Naive thymus-derived CD8-positive, alpha-beta T cell (primary cell): Measurements from ENCODE around the gene NDUFB2. TPM values are rescaled to one million over a fixed set of nuclear protein-coding genes. Genes with fewer than 3 reads are reported as not detected.
"Not testable (repeated sequence)": the region's sequence is repeated elsewhere in the genome, so short reads cannot be mapped to it uniquely, and the experiment has no call there.

Experiments used
- ATAC-seq, 2 donors: fragments of 150-1000 bp; cut with Tn5 transposase in 1 of 2; sonication (Bioruptor Pico), chemical (Tn5 transposase) in 1 of 2; 1 replicate in 1 of 2; 2 replicates in 1 of 2; pipeline ENCODE4 v1.10.0; 2021; ENCODE audit warnings: mild to moderate bottlenecking in 2 of 2, moderate library complexity in 2 of 2
- POLR2A ChIA-PET: fragments of 350-600 bp; sonication (Branson Sonifier 250); formaldehyde crosslinking; loops from one replicate; lab custom pipeline; 2021; ENCODE audit warnings: antibody characterized with exemption; lab: Charles Lee
- DNase-seq, 10 donors: peaks; one replicate each; pipeline versions ENCODE4 v3.0.0 to v3.0.0-alpha.2; 2020 to 2022
- H3K27ac Mint-ChIP-seq, 10 donors: one replicate each; pipeline ENCODE4 v1.8.0; 2020 to 2022; ENCODE audit warnings: mild to moderate bottlenecking in 10 of 10, mixed read lengths in 10 of 10, moderate library complexity in 4 of 10, inconsistent platforms in 1 of 10
- H3K27me3 Mint-ChIP-seq, 5 donors: one replicate each; pipeline ENCODE4 v1.8.0; 2021 to 2022; ENCODE audit warnings: mixed read lengths in 5 of 5
- H3K36me3 Mint-ChIP-seq, 3 donors: one replicate each; pipeline ENCODE4 v1.8.0; 2020 to 2022; ENCODE audit warnings: mixed read lengths in 3 of 3, mild to moderate bottlenecking in 2 of 3, inconsistent platforms in 1 of 3
- H3K4me1 Mint-ChIP-seq, 4 donors: one replicate each; pipeline ENCODE4 v1.8.0; 2021 to 2022; ENCODE audit warnings: mixed read lengths in 4 of 4
- H3K4me3 Mint-ChIP-seq, 10 donors: one replicate each; pipeline ENCODE4 v1.8.0; 2020 to 2022; ENCODE audit warnings: mild to moderate bottlenecking in 10 of 10, mixed read lengths in 10 of 10, moderate library complexity in 6 of 10, inconsistent platforms in 1 of 10
- H3K9me3 Mint-ChIP-seq, 9 donors: one replicate each; pipeline ENCODE4 v1.8.0; 2020 to 2022; ENCODE audit warnings: mixed read lengths in 9 of 9, mild to moderate bottlenecking in 3 of 9, inconsistent platforms in 1 of 9, moderate library complexity in 1 of 9
- polyA plus RNA-seq, 3 donors: library from polyadenylated mRNA; unstranded; fragments of 300-500 nt; fragmentation: Illumina TruSeq; gene quantifications; one replicate each; pipeline ENCODE4 v1.2.3, GENCODE V29; 2021
- total RNA-seq, 8 experiments: library from RNA in 2 of 8; stranded (reverse) in 2 of 8; gene quantifications; one replicate each; pipeline ENCODE4 v1.2.3 and lab custom pipeline; 2021 to 2026

Gene NDUFB2
- total and polyA plus RNA-seq, 5 experiments from 2014 or later = 98.5 to 524 (median 434) TPM

DNA sequence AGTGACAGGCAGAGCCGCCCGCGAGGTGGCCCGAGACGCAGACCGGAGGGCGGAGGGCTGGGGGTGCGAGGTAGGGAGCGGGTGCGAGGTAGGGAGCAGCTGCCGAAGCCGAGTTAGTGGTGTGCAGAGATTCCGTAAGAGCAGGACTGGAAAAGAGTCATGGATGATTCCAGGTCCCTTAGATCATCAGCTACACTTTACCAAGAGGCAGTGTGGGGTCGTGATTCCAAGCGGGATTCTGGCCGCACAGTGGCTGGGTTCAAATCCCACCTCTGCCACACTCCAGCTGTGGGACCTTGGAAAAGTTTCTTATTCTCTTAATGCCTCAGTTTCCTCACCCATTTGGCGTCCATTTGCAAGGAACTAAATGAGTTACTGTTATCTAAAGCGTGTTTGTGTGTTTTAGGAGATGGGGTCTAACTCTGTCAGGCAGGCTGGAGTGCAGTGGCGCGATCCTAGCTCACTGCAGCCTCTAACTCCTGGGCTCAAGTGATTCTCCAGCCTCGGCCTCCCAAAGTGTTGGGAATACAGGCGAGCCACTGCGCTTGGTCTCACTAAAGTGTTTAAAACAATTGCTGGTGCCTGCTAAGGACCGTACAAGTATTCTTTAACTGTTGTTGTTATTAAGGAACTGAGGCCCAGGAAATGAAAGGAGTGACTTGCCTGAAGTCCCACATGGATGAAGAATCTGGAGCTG is 1.1 kb downstream of the NDUFB2 start:
- H3K9me3 Mint-ChIP-seq = no peaks in the 10 kb centered on the region
- peaks cover 0 to 7% (median under 1%) of the 10 kb centered on the region in 3 donors for H3K36me3 Mint-ChIP-seq

DNA sequence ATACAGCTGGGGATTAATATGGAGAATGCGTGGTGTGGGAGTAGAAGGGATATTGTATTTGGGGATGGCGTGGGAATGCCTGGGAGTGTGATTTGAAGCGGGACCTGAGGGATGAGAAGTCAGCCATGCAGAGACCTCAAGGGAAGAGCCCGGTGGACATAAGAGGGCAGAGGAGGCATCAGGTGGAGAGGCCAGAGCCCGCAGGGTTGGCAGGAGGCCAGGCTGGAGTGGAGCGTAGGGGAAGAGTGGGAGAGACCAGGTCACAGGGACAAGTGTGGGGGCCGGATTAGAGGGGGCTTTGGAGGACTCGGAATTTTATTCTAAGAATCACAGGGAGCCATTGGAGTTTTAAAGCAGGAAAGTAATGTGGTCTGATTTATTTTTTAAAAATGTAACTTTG is 2.0 kb downstream of the NDUFB2 start:
- POLR2A ChIA-PET = no interaction called here
- peaks cover 0 to 14% (median 4%) of the 10 kb centered on the region in 3 donors for H3K36me3 Mint-ChIP-seq
- peak overlapping the region in 9 of 10 donors; percentile 27 to 99 (median 95) for H3K27ac Mint-ChIP-seq
- no peaks in the 10 kb centered on the region for H3K9me3 Mint-ChIP-seq
- H3K27me3 Mint-ChIP-seq = no peaks in the 10 kb centered on the region
- ATAC-seq (no peak), DNase-seq (no peak)
- H3K4me3 Mint-ChIP-seq = peak overlapping the region; percentile 92 to 100 (median 99)
- H3K4me1 Mint-ChIP-seq = peaks cover 17 to 51% (median 45%) of the 10 kb centered on the region in 4 donors

More for the DNA sequence above, 1.1 kb downstream of the NDUFB2 start:
- ATAC-seq = no peak
- peaks cover 17 to 49% (median 45%) of the 10 kb centered on the region in 4 donors for H3K4me1 Mint-ChIP-seq
- peak overlapping the region; percentile 92 to 100 (median 99) for H3K4me3 Mint-ChIP-seq
- H3K27ac Mint-ChIP-seq = peak overlapping the region; percentile 95 to 99 (median 98)
- no peaks in the 10 kb centered on the region for H3K27me3 Mint-ChIP-seq
- no peak for DNase-seq
- POLR2A ChIA-PET = interaction anchor here (1.0 to 1.7 kb wide), 4 partner anchors 25 to 221 kb away, joined by 3 to 7 read pairs (median 6); partner anchors contain the start of genes ADCK2 and MKRN1

GRCh38 chr7:140702774-140703173 is 6.3 kb downstream of the NDUFB2 start:
- ATAC-seq = no peak
- H3K9me3 Mint-ChIP-seq = no peaks in the 10 kb centered on the region
- H3K4me1 Mint-ChIP-seq = peaks cover 12 to 32% (median 24%) of the 10 kb centered on the region in 4 donors
- no peaks in the 10 kb centered on the region for H3K27me3 Mint-ChIP-seq
- DNase-seq = no peak
- H3K27ac Mint-ChIP-seq = peak overlapping the region in 6 of 10 donors; percentile 4 to 79 (median 17)
- H3K36me3 Mint-ChIP-seq = peaks cover 0 to 49% (median 17%) of the 10 kb centered on the region in 3 donors
- POLR2A ChIA-PET = no interaction called here
- H3K4me3 Mint-ChIP-seq = no peak overlapping the region

DNA sequence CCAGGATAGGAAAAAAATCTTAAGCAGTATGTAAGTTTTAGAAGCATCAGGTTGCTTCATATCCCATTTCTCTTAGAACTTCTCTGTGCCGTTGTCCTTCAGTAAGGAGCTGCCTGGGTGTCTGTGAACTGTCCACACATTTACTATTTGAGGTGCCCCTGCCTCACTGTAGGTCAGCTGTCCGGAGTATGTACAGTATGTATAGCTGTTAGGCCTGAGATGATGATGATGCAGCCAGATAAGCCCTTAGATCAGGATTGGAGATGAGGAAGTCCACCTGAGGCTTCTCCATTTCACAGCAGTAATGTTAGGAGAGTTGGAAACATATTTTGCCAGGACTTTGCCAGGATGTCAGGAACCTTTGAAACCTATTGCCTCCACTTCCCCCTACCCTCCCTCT is 7.7 kb downstream of the NDUFB2 start:
- no peak overlapping the region for H3K4me3 Mint-ChIP-seq
- peaks cover 0 to 45% (median 17%) of the 10 kb centered on the region in 3 donors for H3K36me3 Mint-ChIP-seq
- POLR2A ChIA-PET = no interaction called here
- no peaks in the 10 kb centered on the region for H3K27me3 Mint-ChIP-seq
- DNase-seq (no peak), ATAC-seq (no peak)
- peaks cover 3 to 21% (median 12%) of the 10 kb centered on the region in 4 donors for H3K4me1 Mint-ChIP-seq
- no peaks in the 10 kb centered on the region for H3K9me3 Mint-ChIP-seq
- peak overlapping the region in 4 of 10 donors; percentile 9 to 60 (median 22) for H3K27ac Mint-ChIP-seq

GRCh38 chr7:140707132-140707531 is 10.6 kb downstream of the NDUFB2 start:
- ATAC-seq = no peak
- POLR2A ChIA-PET = no interaction called here
- Mint-ChIP-seq H3K9me3 (peaks cover 0 to 5% (median 0%) of the 10 kb centered on the region in 9 donors), H3K27ac (peak overlapping the region in 1 of 10 donors; percentile 15), H3K4me3 (no peak overlapping the region), H3K27me3 (no peaks in the 10 kb centered on the region), H3K4me1 (peaks cover 0 to 4% (median 2%) of the 10 kb centered on the region in 4 donors), H3K36me3 (peaks cover 0 to 46% (median 17%) of the 10 kb centered on the region in 3 donors)
- DNase-seq = no peak

- H3K27me3 Mint-ChIP-seq, H3K9me3 Mint-ChIP-seq, H3K4me1 Mint-ChIP-seq, H3K27ac Mint-ChIP-seq, ATAC-seq, H3K4me3 Mint-ChIP-seq, DNase-seq, POLR2A ChIA-PET: not testable (repeated sequence)
- H3K36me3 Mint-ChIP-seq = peaks cover 0 to 34% (median 13%) of the 10 kb centered on the region in 3 donors
Measured at GRCh38 chr7:140708764-140709163, 12.3 kb downstream of the NDUFB2 start.

- H3K9me3 Mint-ChIP-seq, ATAC-seq, H3K36me3 Mint-ChIP-seq, POLR2A ChIA-PET, H3K27ac Mint-ChIP-seq, H3K27me3 Mint-ChIP-seq, DNase-seq, H3K4me3 Mint-ChIP-seq: not testable (repeated sequence)
- peaks cover 0 to 14% (median 7%) of the 10 kb centered on the region in 4 donors for H3K4me1 Mint-ChIP-seq
Measured at GRCh38 chr7:140712392-140712791, 15.9 kb downstream of the NDUFB2 start.

DNA sequence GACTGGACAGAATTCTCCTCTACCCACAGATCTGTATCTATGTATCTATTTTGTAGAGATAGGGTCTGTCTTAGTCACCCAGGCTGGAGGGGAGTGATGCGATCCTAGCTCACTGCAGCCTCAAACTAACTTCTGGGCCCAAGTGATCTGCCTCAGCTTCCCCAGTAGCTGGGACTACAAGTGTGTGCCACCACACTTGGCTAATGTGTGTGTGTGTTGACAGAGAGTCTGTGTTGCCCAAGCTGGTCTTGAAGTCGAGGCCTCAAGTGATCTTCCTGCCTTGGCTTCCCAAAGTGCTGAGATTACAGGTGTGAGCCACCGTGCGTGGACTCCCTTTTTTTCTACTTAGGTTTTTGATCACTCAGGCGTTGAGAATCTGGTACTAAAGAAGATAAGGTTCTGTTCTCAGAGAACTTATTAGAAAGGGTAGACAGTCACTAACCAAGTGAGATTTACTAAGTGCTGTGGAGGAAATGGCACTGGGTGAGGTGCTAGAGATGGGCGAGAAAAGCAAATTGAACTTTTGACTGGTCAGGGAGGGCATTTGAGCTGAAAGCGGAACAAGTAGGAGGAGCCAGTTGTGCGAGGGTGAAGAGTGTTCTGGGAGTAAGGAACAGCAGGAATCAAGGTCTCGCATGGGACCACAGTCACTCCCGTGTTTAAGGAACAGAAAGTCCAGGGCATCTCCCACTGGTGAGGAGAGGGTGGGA is 18.0 kb downstream of the NDUFB2 start:
- Mint-ChIP-seq H3K27ac (peak overlapping the region in 5 of 10 donors; percentile 12 to 39 (median 21)), H3K9me3 (peaks cover 0 to 5% (median 0%) of the 10 kb centered on the region in 9 donors), H3K4me3 (peak overlapping the region in 1 of 10 donors; percentile 51), H3K27me3 (no peaks in the 10 kb centered on the region), H3K4me1 (peaks cover 2 to 16% (median 9%) of the 10 kb centered on the region in 4 donors), H3K36me3 (peaks cover 3 to 6% (median 4%) of the 10 kb centered on the region in 3 donors)
- ATAC-seq (no peak), DNase-seq (no peak)
- POLR2A ChIA-PET = interaction anchor here (0.6 kb wide), 1 partner anchor 18 kb away, joined by 3 read pairs; the partner anchor contains the start of gene NDUFB2

DNA sequence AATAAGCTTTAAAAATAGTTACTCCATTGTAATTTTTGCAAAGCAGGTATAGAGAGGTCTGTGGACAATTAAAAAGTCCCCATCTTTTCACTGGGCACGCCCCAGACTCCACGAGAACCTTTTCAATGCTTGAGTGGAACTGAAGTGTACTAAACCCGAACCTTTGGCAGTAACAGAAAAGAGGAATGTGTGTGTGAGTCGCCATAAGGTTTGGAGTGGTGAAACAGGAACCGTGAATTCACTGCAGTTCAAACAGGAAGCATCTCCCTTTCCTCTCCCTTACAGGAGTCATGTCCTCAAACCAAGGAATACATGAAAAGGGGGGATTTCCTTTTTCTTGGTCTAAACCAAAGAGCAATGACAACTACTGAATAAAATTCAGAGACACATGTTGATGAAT is 23.2 kb downstream of the NDUFB2 start:
- ATAC-seq = no peak
- no peaks in the 10 kb centered on the region for H3K9me3 Mint-ChIP-seq
- peak overlapping the region in 4 of 10 donors; percentile 5 to 70 (median 34) for H3K27ac Mint-ChIP-seq
- H3K4me3 Mint-ChIP-seq = no peak overlapping the region
- H3K36me3 Mint-ChIP-seq = peaks cover under 1 to 1% (median under 1%) of the 10 kb centered on the region in 3 donors
- DNase-seq = no peak
- POLR2A ChIA-PET = no interaction called here
- peaks cover 4 to 42% (median 32%) of the 10 kb centered on the region in 4 donors for H3K4me1 Mint-ChIP-seq
- no peaks in the 10 kb centered on the region for H3K27me3 Mint-ChIP-seq

DNA sequence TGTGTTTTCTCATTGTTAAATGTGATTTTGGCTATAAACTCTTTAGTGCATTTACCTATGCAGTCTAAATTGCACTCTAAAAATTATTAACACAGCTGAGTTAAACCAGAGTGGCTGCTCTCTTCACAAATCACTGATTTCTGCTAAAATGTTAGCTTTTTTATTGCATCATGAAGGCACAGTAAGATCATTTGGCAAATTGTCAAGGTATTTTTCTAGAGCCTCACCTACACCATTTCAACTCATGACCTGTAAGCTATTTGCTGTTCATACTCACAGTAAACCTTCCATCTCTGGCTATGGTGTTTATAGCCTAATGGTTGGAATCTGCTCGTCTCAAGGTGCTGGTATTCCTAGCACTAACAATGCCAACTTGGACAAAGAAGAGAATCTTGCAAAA is 25.7 kb downstream of the NDUFB2 start:
- H3K9me3 Mint-ChIP-seq = no peaks in the 10 kb centered on the region
- peak overlapping the region in 6 of 10 donors; percentile 88 to 96 (median 93) for H3K27ac Mint-ChIP-seq
- no peaks in the 10 kb centered on the region for H3K27me3 Mint-ChIP-seq
- H3K36me3 Mint-ChIP-seq = peaks cover 0 to 4% (median 0%) of the 10 kb centered on the region in 3 donors
- ATAC-seq (no peak), DNase-seq (no peak)
- peaks cover 4 to 42% (median 29%) of the 10 kb centered on the region in 4 donors for H3K4me1 Mint-ChIP-seq
- H3K4me3 Mint-ChIP-seq = no peak overlapping the region
- POLR2A ChIA-PET = interaction anchor here (0.7 to 2.2 kb wide), 7 partner anchors 17 to 246 kb away, joined by 3 to 9 read pairs (median 3); partner anchors contain the start of gene NDUFB2

DNA sequence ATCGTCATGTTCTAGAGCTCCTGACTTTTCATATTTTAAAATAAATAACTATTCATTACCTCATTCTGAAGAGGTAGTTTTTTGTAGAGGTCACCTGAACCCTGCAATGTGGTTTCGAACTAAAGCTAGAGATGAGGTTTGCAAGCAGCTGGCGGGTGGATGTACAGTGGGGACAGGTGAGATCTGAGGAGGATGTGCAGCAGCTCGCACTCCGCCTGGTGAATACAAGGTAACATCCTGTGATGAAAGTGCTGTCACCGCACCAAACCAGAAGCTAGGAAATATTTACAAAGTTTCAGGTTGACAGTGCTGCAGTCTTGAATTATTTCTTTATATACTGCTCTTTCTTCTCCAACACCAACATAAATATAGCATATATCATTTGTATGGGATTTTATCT is 26.5 kb downstream of the NDUFB2 start:
- H3K36me3 Mint-ChIP-seq = peaks cover 0 to 4% (median 0%) of the 10 kb centered on the region in 3 donors
- DNase-seq = peak; percentile 24 to 79 (median 52)
- peak overlapping the region; percentile 68 to 96 (median 90) for H3K27ac Mint-ChIP-seq
- POLR2A ChIA-PET = interaction anchor here (0.6 to 2.2 kb wide), 10 partner anchors 18 to 315 kb away, joined by 3 to 9 read pairs (median 3); partner anchors contain the start of genes BRAF, MRPS33 and NDUFB2
- H3K4me1 Mint-ChIP-seq = peaks cover 4 to 42% (median 29%) of the 10 kb centered on the region in 4 donors
- no peaks in the 10 kb centered on the region for H3K9me3 Mint-ChIP-seq
- H3K27me3 Mint-ChIP-seq = no peaks in the 10 kb centered on the region
- peak overlapping the region; percentile 12 to 67 (median 48) for H3K4me3 Mint-ChIP-seq
- ATAC-seq = peak; percentile 98 to 99

DNA sequence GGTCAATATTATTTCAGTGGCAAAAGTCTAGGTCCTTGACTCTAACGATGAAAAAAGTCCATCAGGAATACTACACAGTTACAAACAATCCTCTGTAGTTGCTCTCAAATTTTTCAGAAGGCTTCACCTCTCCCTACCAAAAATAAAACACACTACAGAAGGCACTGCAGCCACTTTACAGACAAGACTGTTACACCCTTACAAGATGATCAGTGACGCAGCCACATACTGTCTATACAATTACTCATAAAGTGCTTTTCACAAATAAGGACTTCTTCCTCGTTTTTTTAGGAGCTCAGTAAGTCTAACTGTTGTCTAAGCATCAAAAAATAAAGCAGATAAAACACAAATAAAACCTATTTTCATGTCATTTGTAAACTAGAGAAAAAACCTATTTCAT is 27.1 kb downstream of the NDUFB2 start:
- peaks cover 0 to 4% (median 0%) of the 10 kb centered on the region in 3 donors for H3K36me3 Mint-ChIP-seq
- peak in 1 of 2 donors; percentile 26 for ATAC-seq
- peaks cover 4 to 42% (median 29%) of the 10 kb centered on the region in 4 donors for H3K4me1 Mint-ChIP-seq
- no peaks in the 10 kb centered on the region for H3K27me3 Mint-ChIP-seq
- no peak for DNase-seq
- peak overlapping the region; percentile 68 to 96 (median 90) for H3K27ac Mint-ChIP-seq
- H3K4me3 Mint-ChIP-seq = peak overlapping the region in 6 of 10 donors; percentile 1 to 62 (median 15)
- H3K9me3 Mint-ChIP-seq = no peaks in the 10 kb centered on the region
- POLR2A ChIA-PET = interaction anchor here (0.6 to 2.2 kb wide), 6 partner anchors 26 to 316 kb away, joined by 3 to 9 read pairs (median 6); partner anchors contain the start of genes BRAF, MRPS33 and NDUFB2
